HG03342 (cell line): Measurements from ENCODE around the gene TTC4.

Experiments
- ATAC-seq: cut with Tn5 transposase; IDR thresholded peaks from one replicate; pipeline ENCODE4 v1.9.1; 2021; ENCODE audit warnings: mild to moderate bottlenecking, moderate library complexity; ENCODE audit not compliant: unreplicated experiment

Gene TTC4

DNA sequence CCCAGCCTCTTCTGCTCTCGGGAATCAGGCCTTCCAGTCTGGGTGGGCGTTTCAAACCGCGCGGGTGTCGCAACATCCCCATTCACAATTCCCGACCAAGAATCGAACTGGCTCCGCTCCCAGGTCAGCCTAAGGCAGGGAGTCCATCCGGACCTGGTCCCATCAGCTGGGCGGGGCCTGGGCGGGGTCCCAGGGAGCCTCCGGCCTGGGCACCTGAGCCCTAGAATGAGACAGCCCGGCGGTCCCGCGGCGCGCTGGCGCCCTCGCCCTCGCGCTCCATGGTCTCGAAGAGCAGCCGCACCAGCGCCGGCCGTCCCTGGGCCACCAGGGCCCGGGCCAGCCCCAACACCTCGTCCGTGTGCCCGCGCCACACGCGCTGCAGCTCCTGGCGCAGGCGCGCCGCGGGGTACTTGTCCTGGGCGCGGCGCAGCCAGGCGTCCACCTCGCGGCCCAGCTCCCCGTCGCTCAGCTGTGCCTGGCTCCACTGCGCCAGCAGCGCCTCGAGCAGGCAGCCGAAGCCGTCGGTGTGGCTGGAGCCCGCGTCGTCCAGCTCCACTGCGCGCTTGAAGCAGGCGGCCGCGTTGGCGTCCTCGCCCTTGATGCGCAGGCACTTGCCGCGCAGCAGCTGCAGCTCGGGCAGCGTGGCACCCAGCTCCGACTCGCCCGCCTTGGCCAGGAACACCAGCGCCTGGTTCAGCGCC, 65.5 kb downstream of the TTC4 start:
- ATAC-seq, result no peak

DNA sequence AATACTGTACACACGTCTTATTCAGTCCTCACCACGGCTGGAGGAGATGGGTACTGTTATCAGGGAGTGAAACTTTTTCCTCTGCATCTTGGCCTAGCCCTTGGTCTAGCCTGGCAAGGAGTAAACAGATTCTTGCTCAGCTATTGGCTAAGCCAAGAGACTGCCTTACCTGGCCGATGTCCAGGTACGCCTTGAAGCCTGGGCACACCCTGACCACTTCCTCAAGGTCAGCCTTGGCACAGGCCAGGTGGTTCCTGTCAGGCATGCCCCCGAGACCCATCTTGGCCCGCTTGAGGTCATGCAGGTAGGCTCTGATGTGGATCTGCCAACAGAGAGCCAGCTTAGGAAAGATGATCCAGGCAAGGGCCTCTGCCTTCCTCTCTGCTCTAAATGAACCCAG, 66.5 kb downstream of the TTC4 start:
- ATAC-seq, result no peak

DNA sequence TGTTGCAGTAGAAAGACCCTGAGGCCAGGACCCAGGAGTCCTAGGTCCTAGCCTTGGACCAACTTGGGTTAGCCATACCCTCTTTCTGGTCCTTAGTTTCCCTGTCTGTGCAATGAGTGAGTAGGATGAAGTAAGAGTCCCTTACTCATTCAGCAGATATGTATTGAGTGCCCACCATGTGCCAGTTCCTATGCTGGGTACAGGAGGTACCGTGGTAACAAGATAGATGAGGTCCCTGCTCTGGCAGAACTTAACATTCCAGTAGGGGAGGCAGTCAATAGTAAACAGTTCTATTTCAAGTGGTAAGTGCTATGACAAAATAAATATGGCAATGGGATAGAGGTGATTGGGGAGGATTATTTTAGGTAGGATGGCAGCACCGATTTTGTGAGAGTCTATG, 66.9 kb downstream of the TTC4 start:
- no peak for ATAC-seq

DNA sequence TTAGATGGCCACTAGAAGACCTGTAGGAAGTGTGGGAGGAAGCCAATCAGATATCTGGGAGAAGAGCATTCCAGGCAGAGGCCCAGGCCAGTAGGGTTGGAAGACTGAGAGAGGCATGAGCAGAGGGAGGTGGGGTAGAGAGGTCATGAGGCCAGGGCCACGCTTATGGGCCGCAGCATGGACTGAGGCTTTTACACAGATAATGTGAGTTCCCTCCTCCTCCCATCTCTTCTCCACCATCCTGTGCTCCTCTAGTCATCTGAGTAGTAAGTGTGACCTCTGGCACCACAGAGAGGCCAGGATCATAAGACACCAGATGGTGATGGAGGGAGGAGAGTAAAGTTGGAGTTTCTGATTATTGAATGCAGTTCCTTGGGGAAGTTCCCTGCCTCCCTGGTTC, 68.4 kb downstream of the TTC4 start:
- no peak for ATAC-seq

DNA sequence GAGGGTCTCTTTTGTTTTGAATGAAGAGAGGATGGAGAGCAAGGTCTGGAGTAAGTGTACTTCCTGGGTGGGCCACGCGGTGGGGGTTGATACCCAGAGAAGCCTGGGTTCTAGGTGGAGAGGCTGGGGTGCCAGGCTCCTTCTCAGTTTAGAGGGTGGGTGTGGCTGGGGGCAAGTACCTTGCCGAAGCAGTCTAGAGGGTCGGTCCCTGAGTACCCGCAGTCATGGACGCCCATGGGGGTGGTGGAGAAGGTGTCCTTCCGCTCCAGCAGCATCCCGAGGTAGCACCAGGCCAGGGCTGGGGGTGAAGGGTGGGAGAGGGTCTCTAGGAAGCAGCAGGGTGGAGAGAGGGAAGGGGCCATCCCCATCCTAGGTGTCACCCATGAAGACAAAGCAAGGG, 71.1 kb downstream of the TTC4 start:
- ATAC-seq, result no peak

DNA sequence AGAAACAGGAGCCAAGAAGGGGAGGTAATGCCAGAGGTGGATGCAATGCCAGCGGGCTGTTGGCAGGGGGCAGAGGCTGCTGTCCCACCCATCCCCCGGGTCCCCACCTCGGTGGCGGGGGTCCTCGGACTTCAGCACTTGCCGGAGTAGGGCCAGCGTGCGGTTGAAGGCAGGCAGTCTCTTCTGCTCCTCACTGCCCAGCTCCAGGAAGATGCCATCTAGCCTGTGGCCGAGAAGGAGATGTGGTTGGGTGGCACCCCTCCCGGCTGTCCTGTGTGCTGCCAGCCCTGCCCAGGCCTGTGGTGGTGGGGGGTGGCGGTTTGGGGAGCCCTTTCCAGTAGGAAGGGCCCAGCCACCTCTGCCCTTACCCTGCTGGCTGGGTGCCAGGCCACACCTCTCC, 71.9 kb downstream of the TTC4 start:
- no peak for ATAC-seq

DNA sequence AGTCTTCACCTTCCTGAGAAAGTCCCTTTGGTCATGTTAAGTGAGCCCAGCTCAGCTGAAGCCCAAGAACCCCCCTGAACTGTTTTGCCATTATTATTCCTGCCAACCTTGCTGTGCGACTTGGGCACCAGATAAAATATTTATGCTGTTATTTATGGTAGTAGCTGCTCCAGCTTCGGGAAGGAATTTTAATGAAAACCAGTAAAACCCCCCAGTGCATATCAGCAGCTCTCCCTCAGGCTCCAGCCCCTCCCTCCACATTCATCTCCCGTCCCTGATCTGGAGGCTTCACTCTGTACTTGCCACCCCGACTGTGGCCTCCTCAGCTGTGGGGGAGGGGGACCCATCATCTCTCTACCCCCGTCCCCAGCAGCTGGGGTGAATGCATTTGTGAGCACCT, 72.8 kb downstream of the TTC4 start:
- ATAC-seq, result no peak

DNA sequence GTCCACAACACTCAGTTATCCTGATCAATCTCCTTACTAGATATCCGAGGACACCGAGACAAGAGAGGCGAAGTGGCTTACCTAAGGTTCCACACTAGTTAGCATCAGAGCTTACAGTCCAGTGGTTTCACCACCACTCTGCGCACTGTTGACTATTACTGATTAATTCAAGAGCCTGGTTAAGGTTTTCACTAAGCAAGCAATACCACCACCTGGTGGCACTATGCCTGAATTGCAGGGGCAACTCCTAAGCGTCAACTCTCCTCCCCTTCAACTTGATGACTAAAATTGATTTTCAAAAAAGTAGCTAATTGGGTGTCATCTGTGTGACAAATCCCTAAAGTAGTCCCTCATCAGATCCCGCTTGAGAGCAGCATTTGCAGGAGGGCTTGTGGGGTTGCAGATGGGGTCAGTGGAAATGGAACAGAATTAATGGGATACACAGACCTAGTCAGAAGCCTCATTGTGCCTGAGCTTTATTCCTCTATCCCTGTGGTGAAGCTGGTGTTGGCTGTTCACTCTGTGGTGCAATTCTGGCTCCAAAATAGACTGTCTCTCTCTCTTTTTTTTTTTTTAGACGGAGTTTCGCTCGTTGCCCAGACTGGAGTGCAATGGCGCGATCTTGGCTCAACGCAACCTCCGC, 76.3 kb downstream of the TTC4 start:
- no peak for ATAC-seq
